ENCODE measurements around the gene ARMC3. TPM values are rescaled to one million over a fixed set of nuclear protein-coding genes. Genes with fewer than 3 reads are reported as not detected.
"Not testable (repeated sequence)": the region's sequence is repeated elsewhere in the genome, so short reads cannot be mapped to it uniquely, and the experiment has no call there.

ARMC3 gene
- total RNA-seq, 1 experiment from 2014 or later: 4.0 TPM

- in situ Hi-C loops (cut with HindIII; ENCODE audit: low pct_unique_long_range_greater_than_20kb, low sequenced_read_pairs): no loop called here
- DNase-seq (ENCODE audit: low read depth): no peak
Observed at GRCh38 chr10:22913474-22914092, 14.3 kb upstream of the ARMC3 start.

- in situ Hi-C loops (cut with HindIII; ENCODE audit: low pct_unique_long_range_greater_than_20kb, low sequenced_read_pairs): no loop called here
- DNase-seq (ENCODE audit: low read depth): no peak
Observed at GRCh38 chr10:22915314-22915713, 12.5 kb upstream of the ARMC3 start.

GRCh38 chr10:22925088-22925487 lies 2.8 kb upstream of the ARMC3 start:
- in situ Hi-C loops (cut with HindIII; ENCODE audit: low pct_unique_long_range_greater_than_20kb, low sequenced_read_pairs): no loop called here
- DNase-seq (ENCODE audit: low read depth): no peak

GRCh38 chr10:22927166-22927565 lies 687 bp upstream of the ARMC3 start:
- DNase-seq (ENCODE audit: low read depth): peak; percentile 3
- in situ Hi-C loops (cut with HindIII; ENCODE audit: low pct_unique_long_range_greater_than_20kb, low sequenced_read_pairs): no loop called here

- in situ Hi-C loops (cut with HindIII; ENCODE audit: low pct_unique_long_range_greater_than_20kb, low sequenced_read_pairs); DNase-seq (ENCODE audit: low read depth): not testable (repeated sequence)
Observed at GRCh38 chr10:22929053-22929452, 1.2 kb downstream of the ARMC3 start.

- in situ Hi-C loops (cut with HindIII; ENCODE audit: low pct_unique_long_range_greater_than_20kb, low sequenced_read_pairs): no loop called here
- DNase-seq (ENCODE audit: low read depth): peak; percentile 31
Observed at GRCh38 chr10:22931948-22932347, 4.1 kb downstream of the ARMC3 start.

- in situ Hi-C loops (cut with HindIII; ENCODE audit: low pct_unique_long_range_greater_than_20kb, low sequenced_read_pairs): no loop called here
- DNase-seq (ENCODE audit: low read depth): no peak
Observed at GRCh38 chr10:22932626-22933370, 4.9 kb downstream of the ARMC3 start.

- in situ Hi-C loops (cut with HindIII; ENCODE audit: low pct_unique_long_range_greater_than_20kb, low sequenced_read_pairs): no loop called here
- no peak for DNase-seq (ENCODE audit: low read depth)
Observed at GRCh38 chr10:22934726-22935125, 6.9 kb downstream of the ARMC3 start.

- in situ Hi-C loops (cut with HindIII; ENCODE audit: low pct_unique_long_range_greater_than_20kb, low sequenced_read_pairs): no loop called here
- no peak for DNase-seq (ENCODE audit: low read depth)
Observed at GRCh38 chr10:22942437-22942836, 14.6 kb downstream of the ARMC3 start.

- DNase-seq (ENCODE audit: low read depth): no peak
- in situ Hi-C loops (cut with HindIII; ENCODE audit: low pct_unique_long_range_greater_than_20kb, low sequenced_read_pairs): no loop called here
Observed at GRCh38 chr10:22945934-22946673, 18.3 kb downstream of the ARMC3 start.

GRCh38 chr10:22954970-22955369 lies 27.1 kb downstream of the ARMC3 start:
- in situ Hi-C loops (cut with HindIII; ENCODE audit: low pct_unique_long_range_greater_than_20kb, low sequenced_read_pairs): no loop called here
- no peak for DNase-seq (ENCODE audit: low read depth)

GRCh38 chr10:22958338-22958737 lies 30.5 kb downstream of the ARMC3 start:
- in situ Hi-C loops (cut with HindIII; ENCODE audit: low pct_unique_long_range_greater_than_20kb, low sequenced_read_pairs): no loop called here
- no peak for DNase-seq (ENCODE audit: low read depth)

GRCh38 chr10:22959292-22959691 lies 31.4 kb downstream of the ARMC3 start:
- in situ Hi-C loops (cut with HindIII; ENCODE audit: low pct_unique_long_range_greater_than_20kb, low sequenced_read_pairs): no loop called here
- DNase-seq (ENCODE audit: low read depth): no peak

GRCh38 chr10:22959950-22960349 lies 32.1 kb downstream of the ARMC3 start:
- in situ Hi-C loops (cut with HindIII; ENCODE audit: low pct_unique_long_range_greater_than_20kb, low sequenced_read_pairs): no loop called here
- DNase-seq (ENCODE audit: low read depth): no peak

- in situ Hi-C loops (cut with HindIII; ENCODE audit: low pct_unique_long_range_greater_than_20kb, low sequenced_read_pairs): no loop called here
- DNase-seq (ENCODE audit: low read depth): no peak
Observed at GRCh38 chr10:22962817-22963216, 35.0 kb downstream of the ARMC3 start.

GRCh38 chr10:22969704-22970103 lies 41.9 kb downstream of the ARMC3 start:
- DNase-seq (ENCODE audit: low read depth): no peak
- in situ Hi-C loops (cut with HindIII; ENCODE audit: low pct_unique_long_range_greater_than_20kb, low sequenced_read_pairs): no loop called here

- DNase-seq (ENCODE audit: low read depth): no peak
- in situ Hi-C loops (cut with HindIII; ENCODE audit: low pct_unique_long_range_greater_than_20kb, low sequenced_read_pairs): loop anchor here (25.0 kb wide), 1 partner anchor 389 kb away; no protein-coding TSS in a partner anchor
Observed at GRCh38 chr10:22976534-22976933, 48.7 kb downstream of the ARMC3 start.

- DNase-seq (ENCODE audit: low read depth): no peak
- in situ Hi-C loops (cut with HindIII; ENCODE audit: low pct_unique_long_range_greater_than_20kb, low sequenced_read_pairs): loop anchor here (25.0 kb wide), 1 partner anchor 390 kb away; no protein-coding TSS in a partner anchor
Observed at GRCh38 chr10:22977751-22978150, 49.9 kb downstream of the ARMC3 start.

- no peak for DNase-seq (ENCODE audit: low read depth)
- in situ Hi-C loops (cut with HindIII; ENCODE audit: low pct_unique_long_range_greater_than_20kb, low sequenced_read_pairs): loop anchor here (25.0 kb wide), 1 partner anchor 391 kb away; no protein-coding TSS in a partner anchor
Observed at GRCh38 chr10:22978287-22978686, 50.4 kb downstream of the ARMC3 start.

Measured in Caki2 (cell line).